NCI-H748 (cell line): ENCODE data around the gene INPP5E.

Experiments
- DNase-seq: peaks from one replicate; lab custom pipeline; 2025; ENCODE audit not compliant: unreplicated experiment; lab: John Stamatoyannopoulos, UW

The INPP5E gene, protein sequence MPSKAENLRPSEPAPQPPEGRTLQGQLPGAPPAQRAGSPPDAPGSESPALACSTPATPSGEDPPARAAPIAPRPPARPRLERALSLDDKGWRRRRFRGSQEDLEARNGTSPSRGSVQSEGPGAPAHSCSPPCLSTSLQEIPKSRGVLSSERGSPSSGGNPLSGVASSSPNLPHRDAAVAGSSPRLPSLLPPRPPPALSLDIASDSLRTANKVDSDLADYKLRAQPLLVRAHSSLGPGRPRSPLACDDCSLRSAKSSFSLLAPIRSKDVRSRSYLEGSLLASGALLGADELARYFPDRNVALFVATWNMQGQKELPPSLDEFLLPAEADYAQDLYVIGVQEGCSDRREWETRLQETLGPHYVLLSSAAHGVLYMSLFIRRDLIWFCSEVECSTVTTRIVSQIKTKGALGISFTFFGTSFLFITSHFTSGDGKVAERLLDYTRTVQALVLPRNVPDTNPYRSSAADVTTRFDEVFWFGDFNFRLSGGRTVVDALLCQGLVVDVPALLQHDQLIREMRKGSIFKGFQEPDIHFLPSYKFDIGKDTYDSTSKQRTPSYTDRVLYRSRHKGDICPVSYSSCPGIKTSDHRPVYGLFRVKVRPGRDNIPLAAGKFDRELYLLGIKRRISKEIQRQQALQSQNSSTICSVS

DNA sequence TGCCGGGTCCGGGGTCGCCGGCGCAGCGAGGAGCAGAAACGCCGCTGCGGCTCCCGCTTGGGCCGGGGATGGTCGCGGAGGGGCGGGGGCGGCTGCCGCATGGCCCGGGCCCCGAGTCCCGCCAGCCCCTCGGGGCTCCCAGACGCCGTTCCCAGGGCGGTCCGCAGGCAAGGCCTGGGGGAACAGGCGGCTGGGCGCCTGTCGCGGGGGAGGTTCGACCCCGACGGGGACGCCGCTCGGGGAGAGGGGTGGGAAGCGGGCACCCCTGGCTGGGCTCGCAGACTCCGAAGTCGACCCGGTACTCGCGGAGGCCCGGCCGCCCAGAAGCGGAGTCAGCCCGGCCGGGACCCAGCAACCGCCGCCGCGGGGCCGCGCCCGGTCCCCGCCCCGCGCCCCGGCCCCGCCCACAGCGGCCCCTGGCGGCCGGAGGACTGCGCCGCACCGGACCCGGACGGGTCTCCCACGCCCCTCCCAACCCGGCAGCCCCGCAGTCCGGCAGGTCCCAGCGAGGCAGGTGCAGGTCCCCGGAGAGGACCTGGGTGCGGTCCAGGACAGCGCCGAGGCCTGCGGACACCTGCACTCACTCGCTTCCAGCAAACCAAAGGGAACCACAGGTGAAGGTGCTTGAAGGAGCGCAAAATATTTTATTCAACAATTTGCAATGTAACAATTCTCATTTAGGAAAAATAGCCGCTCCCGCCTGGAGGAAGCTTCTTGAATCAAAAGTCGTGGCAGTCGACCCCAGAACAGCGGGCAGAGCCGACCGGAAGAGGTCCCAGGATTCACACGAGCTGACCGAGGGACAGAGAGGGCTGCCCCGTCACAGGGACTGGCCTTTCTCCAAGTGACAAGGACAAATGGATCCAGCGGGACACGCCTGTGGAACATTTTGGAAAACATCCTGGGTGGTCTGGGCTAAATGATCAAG, at the start of gene INPP5E:
TSS of gene INPP5E (minus strand) at position 365 of the 928 bp plus-strand sequence. CDS start 426 bp downstream, outside the sequence.
- peak; percentile 79 for DNase-seq

DNA sequence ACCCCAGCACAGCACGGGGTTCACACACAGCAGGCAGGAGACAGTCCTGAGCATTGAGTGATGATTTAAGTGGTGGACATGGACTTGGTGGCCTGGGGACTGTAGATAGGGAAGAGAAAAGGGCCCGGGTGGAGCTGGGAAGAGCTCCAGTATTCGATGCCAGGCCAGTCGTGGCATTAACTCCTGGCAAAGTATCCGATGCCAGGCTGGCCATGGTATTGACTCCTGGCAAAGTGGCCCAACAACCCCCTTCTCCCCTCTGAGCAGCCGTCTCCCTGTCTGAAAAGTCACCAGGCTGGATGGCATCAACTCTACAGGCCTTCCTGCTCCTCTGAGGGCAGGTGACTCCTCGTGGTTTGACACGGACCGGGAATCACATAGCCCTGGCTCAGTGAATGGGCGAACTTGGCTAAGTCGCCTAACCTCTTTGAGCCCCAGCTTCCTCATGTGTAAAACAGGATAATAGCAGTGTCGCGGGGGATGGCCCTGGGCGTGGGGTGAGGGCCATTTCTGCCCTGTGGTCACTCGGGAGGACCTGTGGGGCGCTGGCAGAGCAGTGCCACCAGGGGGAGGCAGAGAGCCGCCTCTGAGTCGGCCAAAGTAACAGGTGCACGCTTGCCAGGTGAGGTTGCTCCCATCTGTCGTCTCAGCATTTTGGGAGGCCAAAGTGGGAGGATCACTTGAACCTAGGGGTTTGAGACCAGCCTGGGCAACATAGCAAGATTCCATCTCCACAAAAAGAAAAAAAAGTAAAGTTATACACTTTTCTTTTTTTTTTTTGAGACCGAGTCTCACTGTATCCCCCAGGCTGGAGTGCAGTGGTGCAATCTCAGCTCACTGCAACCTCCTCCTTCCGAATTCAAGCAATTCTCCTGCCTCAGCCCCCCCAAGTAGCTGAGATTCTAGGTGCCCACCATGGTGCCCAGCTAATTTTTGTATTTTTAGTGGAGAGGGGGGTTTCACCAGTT, 48.9 kb upstream of the INPP5E start:
- DNase-seq: peak; percentile 62

DNA sequence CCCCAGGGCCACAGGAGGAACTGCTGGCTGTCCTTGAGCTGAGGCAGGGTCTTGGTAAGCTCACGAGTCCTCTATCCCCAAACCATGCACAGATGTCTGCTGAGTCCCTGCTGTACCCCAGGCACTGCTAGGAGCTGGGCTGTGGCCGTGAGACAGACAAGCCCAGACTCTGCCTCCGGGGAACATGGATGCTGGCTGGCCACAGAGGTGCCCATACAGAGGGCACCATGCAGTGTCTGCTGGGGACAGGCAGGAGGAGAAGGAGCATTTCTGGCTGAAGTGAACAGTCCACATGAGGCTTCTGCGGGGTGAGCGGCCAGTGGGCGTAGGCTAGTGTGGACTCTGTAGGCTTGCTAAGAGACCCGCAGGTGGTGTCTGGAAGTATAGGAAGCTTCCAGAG, 48.0 kb upstream of the INPP5E start:
- no peak for DNase-seq

DNA sequence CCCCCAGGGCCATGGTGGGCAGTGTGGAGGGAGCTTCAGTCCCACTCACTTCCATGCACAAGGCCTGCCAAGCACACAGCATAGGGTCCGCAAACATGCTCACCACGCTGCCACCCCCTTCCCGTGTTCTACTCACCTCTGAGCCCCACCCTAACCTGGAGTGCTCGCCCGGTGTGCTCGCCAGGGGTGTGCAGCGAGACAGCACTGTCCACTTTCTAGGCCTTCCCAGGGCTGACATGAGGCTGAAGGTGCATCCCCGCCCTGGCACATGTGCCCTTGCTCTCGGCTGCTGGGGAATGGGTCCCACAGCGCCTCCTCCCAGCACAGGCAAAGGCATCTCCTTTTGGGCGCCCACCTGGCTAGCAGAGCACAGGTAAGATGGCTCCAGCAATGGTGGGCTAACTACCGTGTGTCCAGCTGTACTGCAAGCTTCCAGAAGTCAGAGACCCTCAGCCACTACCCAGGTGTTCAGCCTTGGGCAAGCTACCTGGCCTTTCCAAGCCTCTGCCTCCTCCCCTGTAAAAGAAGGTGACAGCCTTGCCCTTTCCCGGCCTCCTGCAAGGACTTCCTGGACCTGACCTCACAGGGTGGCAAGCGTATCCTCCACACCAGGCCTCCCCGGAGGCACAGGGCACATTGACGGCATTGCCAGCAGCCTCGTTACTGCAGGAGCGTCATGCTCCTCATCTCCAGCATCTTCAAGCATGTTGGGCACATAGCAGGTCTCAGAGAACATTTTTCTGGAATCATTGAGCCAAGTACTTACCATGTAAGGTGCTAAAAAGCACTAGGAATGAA, 47.4 kb upstream of the INPP5E start:
- no peak for DNase-seq

DNA sequence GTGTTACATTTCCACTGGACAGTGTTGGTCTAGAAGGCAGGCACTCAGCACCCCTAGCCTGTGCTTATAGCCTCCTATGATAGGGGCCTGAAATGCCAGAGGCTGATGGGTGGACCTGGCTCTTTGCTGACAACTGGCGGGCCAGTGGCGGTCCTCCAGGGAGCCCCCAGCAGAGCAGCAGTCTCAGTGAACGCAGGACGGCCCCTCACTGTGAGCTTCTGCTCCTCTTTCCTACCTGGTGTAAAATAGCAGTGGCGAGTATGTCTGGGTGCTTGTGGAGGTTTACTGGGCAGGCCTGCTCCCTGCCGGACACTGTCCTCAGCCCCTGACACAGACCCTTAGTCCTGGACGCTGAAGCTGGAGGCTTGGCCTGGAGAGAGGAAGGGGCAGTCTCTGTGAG, 46.5 kb upstream of the INPP5E start:
- no peak for DNase-seq

DNA sequence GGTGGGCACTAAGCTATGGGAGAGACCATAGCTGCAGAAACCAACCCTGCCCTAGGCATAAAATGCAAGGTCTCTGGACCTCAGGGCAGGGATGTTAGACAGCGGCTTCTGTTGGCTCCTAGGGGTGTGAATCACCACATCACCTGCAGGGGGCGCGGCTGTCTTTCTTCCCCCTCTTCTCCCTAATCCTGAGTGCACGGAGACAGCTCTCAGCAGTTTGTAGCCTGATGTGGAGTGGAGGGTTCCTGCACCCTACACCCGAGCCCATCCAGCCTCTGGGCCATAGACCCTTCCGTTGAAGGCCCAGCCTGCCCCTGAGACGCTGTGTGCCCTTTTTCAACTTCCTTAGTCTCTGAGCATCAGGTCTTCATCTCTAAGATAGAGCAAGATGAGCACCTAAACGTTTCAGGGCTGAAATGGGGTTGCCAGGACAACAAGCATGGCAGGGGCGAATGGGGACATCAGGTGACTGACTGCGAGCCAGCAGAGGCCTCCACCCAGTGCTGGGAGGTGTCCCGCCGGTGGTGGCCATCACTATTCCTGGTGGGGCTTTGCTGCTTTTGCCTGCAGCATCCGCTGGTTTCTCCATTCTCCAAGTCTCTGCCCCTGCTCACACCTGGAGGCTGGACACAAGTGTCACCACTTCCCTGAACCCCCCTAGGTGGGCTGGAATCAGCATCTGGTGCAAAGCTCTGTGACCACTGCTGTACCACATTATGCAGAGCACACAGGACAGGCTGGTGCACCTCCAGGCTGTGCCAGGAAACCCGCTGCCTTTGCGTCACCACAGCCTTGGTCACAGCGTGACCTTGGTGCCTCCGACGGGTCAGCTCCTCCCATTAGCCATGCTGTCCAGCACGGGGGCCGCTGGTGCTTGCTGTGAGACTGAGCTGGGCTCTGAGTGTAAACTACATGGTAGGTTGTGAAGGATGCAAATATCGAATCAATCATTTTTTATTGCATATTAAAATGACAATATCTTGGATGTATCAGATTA, 45.7 kb upstream of the INPP5E start:
- peak; percentile 78 for DNase-seq

DNA sequence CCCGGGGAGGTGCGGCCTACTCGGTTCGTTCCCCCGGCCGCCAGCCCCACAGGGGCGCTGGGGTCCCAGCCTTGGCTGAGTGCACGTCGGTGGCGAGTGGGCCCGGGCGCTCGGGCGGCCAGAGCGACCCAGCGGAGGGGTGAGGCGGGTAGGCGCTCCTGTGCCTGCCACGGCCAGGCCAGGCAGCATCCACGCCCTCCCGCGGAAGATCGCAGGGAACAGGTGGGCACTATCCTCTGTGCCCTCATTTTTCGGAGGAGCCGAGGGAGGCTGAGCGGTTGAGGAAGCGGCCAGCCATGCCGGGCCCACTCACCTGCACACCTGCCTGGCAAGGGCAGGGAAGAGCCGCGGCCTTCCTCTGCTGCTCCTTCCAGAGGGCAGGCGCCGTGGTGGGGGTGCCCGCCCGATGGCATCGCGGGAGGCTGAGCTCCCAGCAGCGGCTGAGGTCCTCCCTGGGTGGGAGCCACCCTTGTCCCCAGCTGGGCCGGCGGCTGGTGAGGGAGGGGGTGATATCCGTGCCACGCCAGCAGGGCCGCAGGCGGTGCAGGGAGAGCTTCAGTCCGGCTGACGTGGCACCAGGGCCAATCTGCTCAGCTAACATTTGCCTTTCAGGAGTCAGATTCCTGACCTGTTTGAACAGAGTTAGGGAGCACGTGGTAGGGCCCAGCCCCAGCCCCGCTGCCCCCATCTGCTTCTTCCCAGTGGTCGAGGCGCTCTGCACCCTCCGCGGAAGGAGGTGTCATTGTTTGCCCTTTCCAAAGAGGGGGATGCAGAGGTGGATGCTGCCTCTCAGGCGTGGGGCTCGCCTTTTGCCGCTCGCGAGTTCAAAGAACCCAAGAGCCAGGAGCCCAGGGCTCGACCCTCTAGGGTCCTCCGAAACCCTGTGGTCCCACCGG, 44.8 kb upstream of the INPP5E start:
- peak; percentile 48 for DNase-seq

DNA sequence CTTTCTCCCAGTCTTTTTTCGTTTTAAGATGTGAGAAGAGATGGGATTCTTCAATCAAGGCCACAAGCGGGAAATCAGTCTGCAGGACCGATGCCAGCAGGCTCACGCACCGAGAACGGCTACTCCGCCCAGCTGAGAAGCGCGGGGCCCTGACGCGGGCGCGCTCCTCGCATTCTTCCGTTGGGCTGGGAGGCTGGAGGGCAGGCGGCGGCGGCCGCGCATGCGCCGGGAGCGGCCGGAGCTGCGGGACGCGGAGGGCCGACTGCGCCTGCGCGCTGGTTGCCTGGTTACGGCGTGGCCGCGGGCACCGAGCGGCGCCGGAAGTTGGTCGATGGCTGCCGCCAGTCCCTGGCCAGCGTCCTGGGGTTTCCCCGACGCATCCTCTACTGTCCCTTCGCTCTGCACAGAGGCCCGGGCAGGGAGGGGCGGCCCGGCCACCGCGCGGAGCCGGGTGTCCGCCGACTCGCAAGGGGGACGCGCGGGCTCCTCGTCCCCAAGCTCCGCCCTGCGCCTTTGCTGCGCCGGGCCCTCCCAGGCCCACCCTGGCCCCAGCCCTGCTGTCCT, 44.0 kb upstream of the INPP5E start:
- peak; percentile 93 for DNase-seq

DNA sequence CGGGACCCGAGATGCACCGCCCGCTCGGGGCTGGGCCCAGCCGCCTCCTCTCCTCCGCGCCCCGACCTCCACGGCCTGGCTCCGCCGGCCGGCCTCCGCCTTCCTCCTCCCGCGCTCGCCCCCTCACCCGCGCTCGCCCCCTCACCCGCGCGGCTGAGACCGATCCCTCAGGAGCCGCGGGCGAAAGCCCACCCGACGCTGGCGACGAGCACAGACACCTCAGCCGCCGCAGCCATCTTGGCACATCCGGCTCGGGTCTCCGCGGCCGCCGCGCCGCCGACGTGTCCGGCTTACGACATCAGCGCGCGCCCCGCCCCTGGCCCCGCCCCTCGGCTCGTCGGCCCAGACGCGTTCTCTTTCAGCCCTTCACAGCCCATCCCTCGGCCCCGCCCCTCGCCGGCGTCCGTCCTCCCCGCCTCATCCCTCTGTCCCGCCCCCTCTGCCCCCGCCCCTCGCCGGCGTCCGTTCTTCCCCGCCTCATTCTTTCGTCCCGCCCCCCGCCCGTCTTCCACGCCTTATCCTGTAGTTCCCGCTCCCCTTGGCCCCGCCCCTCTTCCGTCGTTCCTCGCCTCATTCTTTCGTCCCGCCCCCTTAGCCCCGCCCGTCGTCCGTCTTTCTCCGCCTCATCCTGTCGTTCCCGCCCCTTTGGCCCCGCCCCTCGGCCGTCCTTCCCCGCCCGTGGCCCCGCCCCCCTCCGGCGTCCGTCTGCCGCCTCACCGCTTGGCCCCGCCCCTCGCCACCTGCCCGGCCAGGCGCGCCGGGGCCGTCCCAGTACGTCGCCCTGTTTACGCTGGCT, 43.3 kb upstream of the INPP5E start, which contains the start of gene SEC16A:
TSS of gene SEC16A (minus strand) at position 248 of the 796 bp plus-strand sequence. CDS start 5,425 bp downstream, outside the sequence.
- peak; percentile 99 for DNase-seq

DNA sequence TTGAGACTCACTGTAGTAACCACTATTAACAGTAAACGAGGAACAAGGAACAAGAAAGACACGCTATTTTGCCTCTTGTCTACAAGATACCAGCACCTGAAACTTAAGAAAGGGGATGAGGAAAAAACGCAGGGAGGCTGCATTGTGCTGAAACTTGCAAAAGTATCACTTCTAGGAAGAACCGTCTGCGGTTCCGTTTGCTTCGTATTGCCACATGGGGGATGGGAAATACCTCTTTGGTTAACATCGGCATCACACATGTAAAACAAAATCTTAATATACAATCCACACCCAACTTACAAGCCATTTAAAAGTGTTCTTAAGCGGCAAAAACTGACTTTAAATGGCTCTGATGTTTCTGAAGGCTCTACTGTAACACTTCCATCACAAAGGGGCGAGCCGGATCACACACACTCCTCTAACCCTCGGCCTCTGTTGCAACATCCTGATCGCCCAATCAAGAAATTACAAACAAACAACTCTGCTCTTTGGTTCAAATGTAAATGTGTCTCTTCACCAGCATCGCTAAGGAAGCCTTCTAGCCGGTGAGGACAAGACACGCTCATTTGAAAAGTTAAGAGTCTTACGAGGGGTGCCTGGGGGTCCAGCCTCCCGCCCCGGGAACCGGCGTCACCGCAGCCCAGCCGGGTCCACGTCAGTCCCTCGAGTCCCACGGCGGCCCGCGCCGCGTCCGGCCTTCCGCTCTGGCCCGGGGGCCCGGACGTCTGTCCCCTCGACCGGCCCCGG, 42.6 kb upstream of the INPP5E start:
- peak; percentile 40 for DNase-seq

DNA sequence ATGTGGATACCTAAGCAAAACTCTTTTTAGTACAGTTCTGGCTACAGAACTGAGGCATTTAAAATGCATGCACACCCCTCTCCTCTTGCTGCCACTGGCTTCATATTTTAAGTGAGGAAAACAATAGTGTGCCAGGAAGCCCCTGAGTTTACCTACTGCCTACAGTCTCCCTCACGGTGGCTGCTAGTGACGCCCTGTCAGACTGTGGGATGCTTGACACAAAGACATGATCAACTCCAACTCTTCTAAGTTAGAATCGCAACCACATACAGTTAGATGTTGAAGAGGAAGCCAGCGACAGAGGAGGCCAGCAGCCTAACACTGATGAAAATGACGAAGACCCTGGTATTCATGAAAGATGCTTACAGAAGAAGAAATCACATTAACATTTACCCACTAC, 41.9 kb upstream of the INPP5E start:
- DNase-seq: no peak

DNA sequence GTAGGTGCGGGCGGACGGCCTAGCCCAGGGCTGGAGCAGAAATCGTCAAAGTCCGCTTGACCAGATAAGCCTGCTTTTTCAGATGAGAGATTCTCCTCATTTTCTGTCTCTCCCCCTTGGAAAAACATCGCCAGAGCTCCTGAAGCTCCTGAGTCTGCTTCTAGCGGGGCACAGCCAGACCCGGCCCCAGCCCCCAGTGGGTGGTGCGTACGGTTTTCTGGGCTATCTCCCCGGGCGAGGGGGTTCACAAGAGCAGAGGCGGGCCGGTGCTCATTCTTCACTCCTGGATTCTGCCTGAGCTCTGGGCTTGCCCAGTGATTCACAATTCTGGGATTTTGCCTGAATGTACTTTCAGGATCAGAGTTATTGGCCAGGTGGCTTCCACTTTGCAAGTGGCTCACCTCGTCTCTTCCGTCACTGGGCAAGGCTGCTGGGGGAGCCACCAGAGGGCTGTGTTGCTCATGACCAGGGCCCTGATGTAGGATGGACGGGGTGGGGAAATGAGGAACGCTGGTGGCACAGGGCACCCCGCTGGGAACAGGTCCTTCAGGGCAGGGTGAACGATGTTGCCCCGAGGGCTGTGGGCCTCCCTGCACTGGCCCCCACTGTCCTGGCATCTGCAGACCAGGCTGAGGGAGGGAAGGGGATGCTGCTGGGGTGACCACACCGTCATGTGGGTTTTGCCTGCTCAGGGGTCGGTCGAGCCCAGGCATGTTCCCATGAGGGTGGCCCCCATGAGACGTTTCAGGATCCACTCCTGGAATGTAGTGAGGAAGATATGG, 36.9 kb upstream of the INPP5E start:
- no peak for DNase-seq

DNA sequence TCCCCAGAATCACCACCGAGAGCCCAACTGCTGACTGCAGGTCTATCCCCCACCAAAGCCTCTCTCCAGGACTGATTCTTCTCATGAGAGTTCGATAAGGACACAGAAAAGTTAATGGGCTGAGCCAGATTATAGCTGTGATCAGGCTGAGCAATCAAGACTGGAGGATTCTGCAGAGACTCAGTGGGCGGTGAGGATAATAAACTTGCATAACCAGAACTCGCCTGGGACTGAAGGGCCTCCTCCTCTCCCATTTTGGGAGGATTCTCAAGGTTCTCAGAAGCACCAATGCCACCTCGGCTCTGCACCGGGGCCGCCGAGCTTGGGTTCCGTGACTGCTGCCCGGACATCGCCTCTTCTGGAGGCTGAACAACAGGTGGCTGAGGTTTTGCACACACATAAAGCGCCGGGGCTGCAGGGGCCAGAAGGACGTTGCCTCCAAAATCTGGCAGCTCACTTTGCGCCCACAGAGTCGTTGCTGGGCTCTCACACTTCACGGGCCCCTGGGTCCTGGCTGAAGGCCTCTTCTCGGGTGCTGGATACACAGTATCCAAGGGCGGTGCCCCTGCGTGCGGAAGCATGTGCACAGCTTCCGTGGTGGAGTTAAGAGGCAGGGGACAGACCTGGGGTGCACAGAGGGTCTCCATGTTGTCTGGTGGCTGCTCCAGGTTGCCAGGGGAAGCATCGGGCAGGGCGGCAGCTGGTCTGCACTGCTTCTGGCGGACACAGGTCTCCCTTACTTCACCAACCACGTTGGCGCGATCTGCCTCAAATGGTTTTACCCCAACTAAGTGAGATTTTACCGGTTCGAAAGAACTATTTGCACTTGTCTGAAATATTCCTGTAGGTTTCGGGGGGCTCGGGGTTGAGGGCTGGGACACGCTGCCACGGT, 35.6 kb upstream of the INPP5E start:
- no peak for DNase-seq
